Muscle layer of duodenum (tissue), 2 donors: ENCODE data around the gene DBX2.
"Not testable (repeated sequence)": the region's sequence is repeated elsewhere in the genome, so short reads cannot be mapped to it uniquely, and the experiment has no call there.

Experiments
- H3K27ac ChIP-seq: one replicate; pipeline ENCODE4 v1.7.0; 2013; ENCODE audit warnings: mild to moderate bottlenecking, low read length
- H3K27me3 ChIP-seq: one replicate; pipeline ENCODE4 v1.7.0; 2013; ENCODE audit warnings: low read depth, mild to moderate bottlenecking, control low read depth, low read length
- H3K36me3 ChIP-seq, 2 donors: one replicate each; pipeline ENCODE4 v1.7.0; 2013; ENCODE audit warnings: low read length in 2 of 2, control low read depth in 1 of 2, mild to moderate bottlenecking in 1 of 2; ENCODE audit not compliant: insufficient read depth in 2 of 2, control insufficient read depth in 1 of 2
- H3K4me1 ChIP-seq, 2 donors: one replicate each; pipeline ENCODE4 v1.7.0; 2013; ENCODE audit warnings: low read length in 2 of 2, mild to moderate bottlenecking in 2 of 2, control low read depth in 1 of 2, moderate library complexity in 1 of 2; ENCODE audit not compliant: insufficient read depth in 2 of 2, control insufficient read depth in 1 of 2
- H3K4me3 ChIP-seq, 2 donors: one replicate each; pipeline ENCODE4 v1.7.0; 2013; ENCODE audit warnings: low read length in 2 of 2, low read depth in 1 of 2, mild to moderate bottlenecking in 1 of 2
- H3K9me3 ChIP-seq, 2 donors: one replicate each; pipeline ENCODE4 v1.7.0; 2013; ENCODE audit warnings: low read length in 2 of 2, control low read depth in 1 of 2, mild to moderate bottlenecking in 1 of 2; ENCODE audit not compliant: control insufficient read depth in 1 of 2
- donor health status: healthy.

DBX2 gene

GRCh38 chr12:45050751-45051571, at the start of gene DBX2:
Gene DBX2, minus strand, starts transcription at chr12:45051099. Its CDS starts 172 bp downstream, at chr12:45050927.
- Histone ChIP-seq H3K4me1 (peaks cover 0 to 11% of the 10 kb centered on the region in 2 donors), H3K9me3 (no peaks in the 10 kb centered on the region), H3K4me3 (peak within 1 kb of the TSS; percentile 11 to 72), H3K27ac (no peak within 1 kb of the TSS), H3K36me3 (no peaks in the 10 kb centered on the region), H3K27me3 (peaks cover 9% of the 10 kb centered on the region)

- Histone ChIP-seq H3K36me3 (no peaks in the 10 kb centered on the region), H3K9me3 (no peaks in the 10 kb centered on the region), H3K27me3 (no peaks in the 10 kb centered on the region), H3K4me1 (no peaks in the 10 kb centered on the region), H3K27ac (no peak overlapping the region), H3K4me3 (no peak overlapping the region)
These were observed 47.9 kb upstream of the DBX2 start for GRCh38 chr12:45098766-45099165.

DNA sequence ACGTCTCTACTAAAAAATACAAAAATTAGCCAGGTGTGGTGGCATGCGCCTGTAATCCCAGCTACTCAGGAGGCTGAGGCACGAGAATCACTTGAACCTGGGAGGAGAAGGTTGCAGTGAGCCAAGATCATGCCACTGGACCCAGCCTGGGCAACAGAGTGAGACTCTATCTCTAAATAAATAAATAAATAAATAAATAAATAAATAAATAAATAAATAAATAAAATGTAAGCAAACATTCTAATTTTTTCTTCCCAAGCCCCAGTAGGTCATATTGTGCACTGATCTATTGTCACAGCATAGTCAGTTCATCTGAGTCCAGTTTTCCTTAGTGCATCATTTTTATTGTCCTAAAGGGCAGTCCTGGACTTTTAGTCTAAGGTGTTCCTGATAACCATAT, 44.5 kb upstream of the DBX2 start:
- H3K27me3 ChIP-seq, H3K27ac ChIP-seq, H3K4me3 ChIP-seq, H3K4me1 ChIP-seq, H3K9me3 ChIP-seq, H3K36me3 ChIP-seq: not testable (repeated sequence)

GRCh38 chr12:45093051-45093450, 42.2 kb upstream of the DBX2 start:
- Histone ChIP-seq H3K4me3 (no peak overlapping the region), H3K36me3 (no peaks in the 10 kb centered on the region), H3K27ac (no peak overlapping the region), H3K27me3 (no peaks in the 10 kb centered on the region), H3K4me1 (no peaks in the 10 kb centered on the region), H3K9me3 (no peaks in the 10 kb centered on the region)

DNA sequence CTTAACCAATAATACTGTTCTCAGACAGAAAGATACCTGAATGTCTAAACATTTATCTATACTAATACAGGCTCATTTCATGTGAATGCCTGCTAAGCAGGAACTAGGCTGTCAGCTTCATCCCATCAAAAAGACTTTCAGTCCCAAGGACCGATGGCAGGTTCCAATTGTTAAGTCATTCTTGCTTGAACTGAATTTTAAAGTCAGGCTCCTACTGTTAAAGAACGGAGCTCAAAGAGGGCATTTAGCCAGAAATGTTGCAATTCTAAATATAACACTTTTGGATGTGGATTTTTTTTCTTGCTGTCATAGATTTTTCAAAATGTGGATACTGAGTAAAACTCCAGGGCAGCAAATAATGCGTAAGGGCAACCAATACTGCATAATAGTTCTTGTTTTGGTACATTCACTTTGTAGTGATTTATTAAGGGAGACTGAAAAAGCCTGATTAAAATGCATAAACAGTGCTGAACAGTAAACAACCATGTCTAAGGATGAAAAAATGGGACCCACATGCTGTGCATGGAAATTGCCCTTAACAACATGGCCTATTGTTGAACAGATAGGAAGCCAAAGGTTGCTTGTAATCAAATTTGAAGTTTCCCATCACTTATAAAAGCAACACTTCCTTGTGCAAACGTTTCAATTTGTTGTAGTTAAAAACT, 38.6 kb upstream of the DBX2 start:
- Histone ChIP-seq H3K4me3 (no peak overlapping the region), H3K27me3 (no peaks in the 10 kb centered on the region), H3K9me3 (peaks cover 0 to 2% of the 10 kb centered on the region in 2 donors), H3K4me1 (no peaks in the 10 kb centered on the region), H3K36me3 (no peaks in the 10 kb centered on the region), H3K27ac (no peak overlapping the region)

DNA sequence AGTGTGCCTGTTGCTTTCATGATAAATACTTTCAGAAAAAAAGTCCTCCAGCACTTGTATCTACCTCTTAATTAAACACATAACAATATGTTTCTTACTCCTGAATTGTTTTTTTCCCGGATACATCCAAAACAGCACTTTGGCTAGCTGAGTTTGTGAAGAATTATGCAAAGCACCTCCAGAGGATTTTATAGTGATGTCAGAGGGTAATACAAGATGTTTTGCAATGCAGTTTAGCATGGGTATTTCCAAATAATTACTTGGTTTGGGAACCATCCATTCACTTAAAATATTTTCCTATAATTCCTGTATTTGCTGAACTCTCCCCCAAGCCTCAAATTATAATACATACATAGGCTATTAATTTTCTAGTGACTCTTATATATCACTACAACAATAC, 37.7 kb upstream of the DBX2 start:
- Histone ChIP-seq H3K36me3 (no peaks in the 10 kb centered on the region), H3K27ac (no peak overlapping the region), H3K9me3 (peaks cover 0 to 2% of the 10 kb centered on the region in 2 donors), H3K4me3 (no peak overlapping the region), H3K27me3 (no peaks in the 10 kb centered on the region), H3K4me1 (no peaks in the 10 kb centered on the region)

- H3K4me1 ChIP-seq, H3K27me3 ChIP-seq, H3K27ac ChIP-seq, H3K4me3 ChIP-seq, H3K9me3 ChIP-seq, H3K36me3 ChIP-seq: not testable (repeated sequence)
These were observed 33.3 kb upstream of the DBX2 start for GRCh38 chr12:45084248-45084647.

DNA sequence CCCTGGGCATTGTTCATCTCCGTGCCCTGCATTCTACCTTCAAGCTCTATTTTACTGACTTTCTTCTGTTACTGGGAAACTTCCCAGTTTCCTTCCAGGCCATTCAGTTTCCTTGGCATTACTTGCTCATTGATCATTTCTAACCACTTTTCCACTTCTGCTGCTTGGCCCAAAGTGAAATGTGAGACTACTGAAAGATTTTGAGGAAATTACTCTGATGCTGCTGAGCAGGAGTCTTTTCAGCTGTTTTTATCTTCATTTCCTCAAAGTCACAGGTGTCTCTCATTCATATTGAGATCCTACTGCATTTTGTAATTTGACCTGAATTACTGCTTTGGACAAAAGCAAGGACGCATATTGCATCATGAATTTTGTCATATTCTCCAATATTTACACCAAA, 26.4 kb upstream of the DBX2 start:
- Histone ChIP-seq H3K27me3 (no peaks in the 10 kb centered on the region), H3K4me3 (no peak overlapping the region), H3K36me3 (no peaks in the 10 kb centered on the region), H3K4me1 (no peaks in the 10 kb centered on the region), H3K9me3 (no peaks in the 10 kb centered on the region), H3K27ac (no peak overlapping the region)

- Histone ChIP-seq H3K4me1 (no peaks in the 10 kb centered on the region), H3K9me3 (no peaks in the 10 kb centered on the region), H3K36me3 (no peaks in the 10 kb centered on the region), H3K27ac (no peak overlapping the region), H3K27me3 (no peaks in the 10 kb centered on the region), H3K4me3 (no peak overlapping the region)
These were observed 25.6 kb upstream of the DBX2 start for GRCh38 chr12:45076417-45077026.

DNA sequence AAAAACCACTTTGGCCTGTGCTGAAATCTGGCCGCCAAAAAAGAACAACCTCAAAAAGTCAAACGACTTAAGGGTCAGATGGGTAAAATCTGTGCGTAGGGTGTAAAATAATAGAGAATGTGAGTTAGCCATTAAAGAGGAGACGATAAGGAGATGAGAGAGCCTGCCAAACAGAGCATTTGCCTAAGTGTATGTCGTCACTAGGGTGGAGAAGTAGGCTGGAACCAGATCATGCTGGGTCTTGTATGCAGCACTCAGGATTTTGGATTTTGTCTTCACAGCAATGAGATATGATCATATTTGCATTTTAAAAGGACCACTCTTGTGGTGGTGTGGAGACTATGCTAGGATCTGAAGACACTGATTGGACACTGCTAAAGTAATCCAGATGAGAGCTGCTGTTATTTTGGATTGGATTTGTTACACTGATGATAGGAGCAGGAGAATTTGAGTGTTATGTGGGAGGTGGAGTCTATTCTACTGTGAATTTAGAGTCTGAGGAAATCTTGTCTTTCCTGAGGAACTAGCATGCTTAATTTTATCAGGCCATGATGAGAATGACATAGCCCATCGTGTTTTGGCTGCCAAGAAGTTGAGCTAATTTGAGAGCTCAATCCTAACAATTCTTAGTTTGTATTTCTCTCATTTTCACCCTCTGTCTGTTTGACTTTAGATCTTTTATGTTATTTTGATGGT, 24.8 kb upstream of the DBX2 start:
- no peak overlapping the region for H3K27ac ChIP-seq
- H3K9me3 ChIP-seq: no peaks in the 10 kb centered on the region
- H3K27me3 ChIP-seq: no peaks in the 10 kb centered on the region
- H3K4me3 ChIP-seq: no peak overlapping the region
- no peaks in the 10 kb centered on the region for H3K4me1 ChIP-seq
- H3K36me3 ChIP-seq: no peaks in the 10 kb centered on the region

- Histone ChIP-seq H3K27me3 (no peaks in the 10 kb centered on the region), H3K4me3 (no peak overlapping the region), H3K27ac (no peak overlapping the region), H3K4me1 (no peaks in the 10 kb centered on the region), H3K9me3 (no peaks in the 10 kb centered on the region), H3K36me3 (no peaks in the 10 kb centered on the region)
These were observed 14.3 kb upstream of the DBX2 start for GRCh38 chr12:45065125-45065626.
